K562 (cell line): ENCODE results near the gene UNC93B1. TPM values are rescaled to one million over a fixed set of nuclear protein-coding genes. Genes with fewer than 3 reads are reported as not detected.

Experiments used
- C11orf30 ChIP-seq: fragments of 450-650 bp; IDR thresholded peaks from 2 replicates; pipeline ENCODE4 v1.6.1; 2016; ENCODE audit warnings: low read depth, mild to moderate bottlenecking
- MECOM ChIP-seq: fragments of 250-450 bp; sonication (Bioruptor Pico); IDR thresholded peaks from 2 replicates; pipeline ENCODE4 v1.8.0; 2022; ENCODE audit warnings: inconsistent platforms
- RUNX1 ChIP-seq: sonication (generic); IDR thresholded peaks from 2 replicates; pipeline ENCODE4 v1.6.1; 2016; ENCODE audit warnings: antibody characterized with exemption, low read depth
- SIRT6 ChIP-seq: IDR thresholded peaks from one replicate; pipeline ENCODE4 v1.6.1; 2012; ENCODE audit warnings: low read depth, mild to moderate bottlenecking, control low read depth, inconsistent platforms, low read length, moderate library complexity
- ZBTB17 ChIP-seq: fragments of 450-650 bp; formaldehyde crosslinking; IDR thresholded peaks from 2 replicates; pipeline ENCODE4 v1.4.0; 2020; ENCODE audit warnings: mild to moderate bottlenecking
- ZBTB7A ChIP-seq: IDR thresholded peaks from 2 replicates; pipeline ENCODE4 v1.6.1; 2011; ENCODE audit warnings: low read depth, mild to moderate bottlenecking, low read length, moderate library complexity, borderline replicate concordance; ENCODE audit not compliant: control insufficient read depth
- ZNF121 ChIP-seq: sonication (generic); formaldehyde crosslinking; conservative IDR thresholded peaks from 2 replicates; pipeline ENCODE4 v1.8.0; 2022; ENCODE audit warnings: missing genetic modification reagents
- ZNF124 ChIP-seq: sonication (generic); formaldehyde crosslinking; IDR thresholded peaks from 2 replicates; pipeline ENCODE4 v1.8.1; 2022; ENCODE audit warnings: missing genetic modification reagents
- ZNF134 ChIP-seq: fragments of 250-450 bp; sonication (Bioruptor Pico); conservative IDR thresholded peaks from 2 replicates; pipeline ENCODE4 v1.4.0; 2020
- ZNF232 ChIP-seq: sonication (generic); formaldehyde crosslinking; IDR thresholded peaks from 2 replicates; pipeline ENCODE4 v1.8.0; 2022; ENCODE audit warnings: mild to moderate bottlenecking, missing genetic modification reagents
- ZNF583 ChIP-seq: fragments of 250-450 bp; sonication (Bioruptor Pico); IDR thresholded peaks from 2 replicates; pipeline ENCODE4 v1.4.0; 2020
- ZNF764 ChIP-seq: fragments of 250-450 bp; sonication (Bioruptor Pico); IDR thresholded peaks from 2 replicates; pipeline ENCODE4 v1.4.0; 2020; ENCODE audit warnings: low read depth, mild to moderate bottlenecking, moderate library complexity
- polyA plus RNA-seq, 8 experiments: library from polyadenylated mRNA; depleted of rRNA in 4 of 8; stranded (reverse) in 5 of 8; unstranded in 3 of 8; fragments of >200 nt; fragmentation: Nextera tagmentation in 2 of 8; fragmentation: Illumina TruSeq in 1 of 8; extraction: Ambion mirVana in 2 of 8; extraction: Trizol in 1 of 8; gene quantifications; 2 replicates each; pipeline versions ENCODE4 v1.2.1 to v1.2.3, GENCODE V29; 2011 to 2014; ENCODE audit warnings: inconsistent platforms in 1 of 8, missing spikeins in 1 of 8
- total RNA-seq, 7 experiments: library from RNA; depleted of rRNA in 6 of 7; stranded (reverse); fragments of >200 nt in 6 of 7; fragmentation: Illumina TruSeq in 2 of 7; extraction: Trizol in 2 of 7; gene quantifications; 2 replicates each; pipeline versions ENCODE4 v1.2.1 to v1.2.3, GENCODE V29; 2011 to 2021; ENCODE audit warnings: low replicate concordance in 1 of 7
- TF ChIP-seq, protein P1 (sequence below): sonication (generic); formaldehyde crosslinking; IDR thresholded peaks from 2 replicates; pipeline ENCODE4 v1.8.1; 2023; ENCODE audit warnings: mild to moderate bottlenecking, missing genetic modification reagents
- TF ChIP-seq, protein P2 (sequence below): sonication (generic); formaldehyde crosslinking; IDR thresholded peaks from 2 replicates; pipeline ENCODE4 v1.8.0; 2022; ENCODE audit warnings: mild to moderate bottlenecking, missing genetic modification reagents
- TF ChIP-seq, protein P3 (sequence below): IDR thresholded peaks from 2 replicates; pipeline ENCODE4 v1.6.1; 2014; ENCODE audit warnings: antibody characterized with exemption
- TF ChIP-seq, protein P4 (sequence below): sonication (generic); formaldehyde crosslinking; IDR thresholded peaks from 2 replicates; pipeline ENCODE4 v1.8.1; 2023; ENCODE audit warnings: mild to moderate bottlenecking, missing genetic modification reagents
- TF ChIP-seq, protein P5 (sequence below): fragments of 450-650 bp; conservative IDR thresholded peaks from 2 replicates; pipeline ENCODE4 v1.6.1; 2016; ENCODE audit warnings: missing genetic modification characterization, low read depth, mild to moderate bottlenecking, missing compliant biosample characterization, moderate library complexity
- TF ChIP-seq, protein P6 (sequence below), 3 experiments: IDR thresholded peaks in 2 of 3; conservative IDR thresholded peaks in 1 of 3; 2 replicates each; pipeline ENCODE4 v1.5.1; 2011 to 2012; ENCODE audit warnings: low read length in 3 of 3, mild to moderate bottlenecking in 3 of 3, control low read depth in 2 of 3, improper control_type of control experiment in 1 of 3, inconsistent platforms in 1 of 3, low read depth in 1 of 3, mixed read lengths in 1 of 3, moderate library complexity in 1 of 3; ENCODE audit not compliant: insufficient read depth in 2 of 3

The UNC93B1 gene
- total and polyA plus RNA-seq, 9 of the 15 experiments (the other 6 are each of a cell fraction or from before 2014, with no cell fraction given): 0.10 to 13.6 (median 6.5) TPM

DNA sequence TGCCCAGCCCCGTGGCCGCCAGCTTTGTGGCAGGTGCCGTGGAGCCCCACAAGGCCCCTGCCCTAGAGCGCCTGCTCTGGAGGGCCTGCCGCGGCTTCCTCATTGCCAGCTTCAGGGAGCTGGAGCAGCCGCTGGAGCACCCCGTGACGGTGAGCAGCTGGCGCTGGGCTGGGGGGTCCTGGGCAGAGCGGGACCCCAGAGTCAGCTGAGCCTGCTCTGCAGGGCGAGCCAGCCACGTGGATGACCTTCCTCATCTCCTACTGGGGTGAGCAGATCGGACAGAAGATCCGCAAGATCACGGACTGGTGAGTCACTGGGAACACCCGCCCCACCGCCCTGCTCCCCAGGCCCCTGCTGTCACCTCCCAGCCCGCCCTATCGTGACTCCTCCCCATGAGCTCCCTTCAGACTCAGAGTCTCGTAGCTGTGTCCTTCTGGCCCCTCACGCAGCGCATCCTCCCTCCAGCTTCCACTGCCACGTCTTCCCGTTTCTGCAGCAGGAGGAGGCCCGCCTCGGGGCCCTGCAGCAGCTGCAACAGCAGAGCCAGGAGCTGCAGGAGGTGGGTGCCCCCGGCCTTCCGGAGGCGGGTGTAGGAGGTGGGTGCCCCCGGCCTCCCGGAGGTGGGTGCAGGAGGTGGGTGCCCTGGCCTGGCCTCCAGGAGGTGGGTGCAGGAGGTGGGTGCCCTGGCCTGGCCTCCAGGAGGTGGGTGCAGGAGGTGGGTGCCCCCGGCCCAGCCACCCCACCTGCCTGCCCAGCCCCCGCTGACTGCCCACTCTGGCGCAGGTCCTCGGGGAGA, 39.6 kb upstream of the UNC93B1 start (continued):
- TF ChIP-seq, protein P1, sequence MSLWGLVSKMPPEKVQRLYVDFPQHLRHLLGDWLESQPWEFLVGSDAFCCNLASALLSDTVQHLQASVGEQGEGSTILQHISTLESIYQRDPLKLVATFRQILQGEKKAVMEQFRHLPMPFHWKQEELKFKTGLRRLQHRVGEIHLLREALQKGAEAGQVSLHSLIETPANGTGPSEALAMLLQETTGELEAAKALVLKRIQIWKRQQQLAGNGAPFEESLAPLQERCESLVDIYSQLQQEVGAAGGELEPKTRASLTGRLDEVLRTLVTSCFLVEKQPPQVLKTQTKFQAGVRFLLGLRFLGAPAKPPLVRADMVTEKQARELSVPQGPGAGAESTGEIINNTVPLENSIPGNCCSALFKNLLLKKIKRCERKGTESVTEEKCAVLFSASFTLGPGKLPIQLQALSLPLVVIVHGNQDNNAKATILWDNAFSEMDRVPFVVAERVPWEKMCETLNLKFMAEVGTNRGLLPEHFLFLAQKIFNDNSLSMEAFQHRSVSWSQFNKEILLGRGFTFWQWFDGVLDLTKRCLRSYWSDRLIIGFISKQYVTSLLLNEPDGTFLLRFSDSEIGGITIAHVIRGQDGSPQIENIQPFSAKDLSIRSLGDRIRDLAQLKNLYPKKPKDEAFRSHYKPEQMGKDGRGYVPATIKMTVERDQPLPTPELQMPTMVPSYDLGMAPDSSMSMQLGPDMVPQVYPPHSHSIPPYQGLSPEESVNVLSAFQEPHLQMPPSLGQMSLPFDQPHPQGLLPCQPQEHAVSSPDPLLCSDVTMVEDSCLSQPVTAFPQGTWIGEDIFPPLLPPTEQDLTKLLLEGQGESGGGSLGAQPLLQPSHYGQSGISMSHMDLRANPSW (CRISPR knock-in tag): peak; percentile 21; the same call in 1 of the 2 replicates
- TF ChIP-seq, protein P2, sequence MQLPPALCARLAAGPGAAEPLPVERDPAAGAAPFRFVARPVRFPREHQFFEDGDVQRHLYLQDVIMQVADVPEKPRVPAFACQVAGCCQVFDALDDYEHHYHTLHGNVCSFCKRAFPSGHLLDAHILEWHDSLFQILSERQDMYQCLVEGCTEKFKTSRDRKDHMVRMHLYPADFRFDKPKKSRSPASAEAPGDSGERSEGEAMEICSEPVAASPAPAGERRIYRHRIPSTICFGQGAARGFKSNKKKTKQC (CRISPR knock-in tag): no peak
- TF ChIP-seq, protein P3, sequence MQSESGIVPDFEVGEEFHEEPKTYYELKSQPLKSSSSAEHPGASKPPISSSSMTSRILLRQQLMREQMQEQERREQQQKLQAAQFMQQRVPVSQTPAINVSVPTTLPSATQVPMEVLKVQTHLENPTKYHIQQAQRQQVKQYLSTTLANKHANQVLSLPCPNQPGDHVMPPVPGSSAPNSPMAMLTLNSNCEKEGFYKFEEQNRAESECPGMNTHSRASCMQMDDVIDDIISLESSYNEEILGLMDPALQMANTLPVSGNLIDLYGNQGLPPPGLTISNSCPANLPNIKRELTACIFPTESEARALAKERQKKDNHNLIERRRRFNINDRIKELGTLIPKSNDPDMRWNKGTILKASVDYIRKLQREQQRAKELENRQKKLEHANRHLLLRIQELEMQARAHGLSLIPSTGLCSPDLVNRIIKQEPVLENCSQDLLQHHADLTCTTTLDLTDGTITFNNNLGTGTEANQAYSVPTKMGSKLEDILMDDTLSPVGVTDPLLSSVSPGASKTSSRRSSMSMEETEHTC: peak; percentile 94
- TF ChIP-seq MECOM: no peak
- no peak for TF ChIP-seq SIRT6
- TF ChIP-seq RUNX1: no peak
- TF ChIP-seq ZBTB17 (CRISPR knock-in tag): no peak
- TF ChIP-seq ZNF232 (CRISPR knock-in tag): no peak
- TF ChIP-seq C11orf30: no peak
- TF ChIP-seq ZNF583 (CRISPR knock-in tag): peak; percentile 75; the same call in 1 of the 2 replicates
- no peak for TF ChIP-seq ZNF124 (CRISPR knock-in tag)
- TF ChIP-seq ZBTB7A: peak; percentile 87
- TF ChIP-seq, protein P4, sequence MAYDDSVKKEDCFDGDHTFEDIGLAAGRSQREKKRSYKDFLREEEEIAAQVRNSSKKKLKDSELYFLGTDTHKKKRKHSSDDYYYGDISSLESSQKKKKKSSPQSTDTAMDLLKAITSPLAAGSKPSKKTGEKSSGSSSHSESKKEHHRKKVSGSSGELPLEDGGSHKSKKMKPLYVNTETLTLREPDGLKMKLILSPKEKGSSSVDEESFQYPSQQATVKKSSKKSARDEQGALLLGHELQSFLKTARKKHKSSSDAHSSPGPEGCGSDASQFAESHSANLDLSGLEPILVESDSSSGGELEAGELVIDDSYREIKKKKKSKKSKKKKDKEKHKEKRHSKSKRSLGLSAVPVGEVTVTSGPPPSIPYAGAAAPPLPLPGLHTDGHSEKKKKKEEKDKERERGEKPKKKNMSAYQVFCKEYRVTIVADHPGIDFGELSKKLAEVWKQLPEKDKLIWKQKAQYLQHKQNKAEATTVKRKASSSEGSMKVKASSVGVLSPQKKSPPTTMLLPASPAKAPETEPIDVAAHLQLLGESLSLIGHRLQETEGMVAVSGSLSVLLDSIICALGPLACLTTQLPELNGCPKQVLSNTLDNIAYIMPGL: no peak; the same call in 1 of the 2 replicates
- no peak for TF ChIP-seq ZNF764 (CRISPR knock-in tag)
- no peak for TF ChIP-seq ZNF121
- TF ChIP-seq ZNF134 (CRISPR knock-in tag): no peak
- TF ChIP-seq, protein P5, sequence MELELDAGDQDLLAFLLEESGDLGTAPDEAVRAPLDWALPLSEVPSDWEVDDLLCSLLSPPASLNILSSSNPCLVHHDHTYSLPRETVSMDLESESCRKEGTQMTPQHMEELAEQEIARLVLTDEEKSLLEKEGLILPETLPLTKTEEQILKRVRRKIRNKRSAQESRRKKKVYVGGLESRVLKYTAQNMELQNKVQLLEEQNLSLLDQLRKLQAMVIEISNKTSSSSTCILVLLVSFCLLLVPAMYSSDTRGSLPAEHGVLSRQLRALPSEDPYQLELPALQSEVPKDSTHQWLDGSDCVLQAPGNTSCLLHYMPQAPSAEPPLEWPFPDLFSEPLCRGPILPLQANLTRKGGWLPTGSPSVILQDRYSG (tag): peak; percentile 76; the same call in 1 of the 2 replicates
- TF ChIP-seq, protein P6, sequence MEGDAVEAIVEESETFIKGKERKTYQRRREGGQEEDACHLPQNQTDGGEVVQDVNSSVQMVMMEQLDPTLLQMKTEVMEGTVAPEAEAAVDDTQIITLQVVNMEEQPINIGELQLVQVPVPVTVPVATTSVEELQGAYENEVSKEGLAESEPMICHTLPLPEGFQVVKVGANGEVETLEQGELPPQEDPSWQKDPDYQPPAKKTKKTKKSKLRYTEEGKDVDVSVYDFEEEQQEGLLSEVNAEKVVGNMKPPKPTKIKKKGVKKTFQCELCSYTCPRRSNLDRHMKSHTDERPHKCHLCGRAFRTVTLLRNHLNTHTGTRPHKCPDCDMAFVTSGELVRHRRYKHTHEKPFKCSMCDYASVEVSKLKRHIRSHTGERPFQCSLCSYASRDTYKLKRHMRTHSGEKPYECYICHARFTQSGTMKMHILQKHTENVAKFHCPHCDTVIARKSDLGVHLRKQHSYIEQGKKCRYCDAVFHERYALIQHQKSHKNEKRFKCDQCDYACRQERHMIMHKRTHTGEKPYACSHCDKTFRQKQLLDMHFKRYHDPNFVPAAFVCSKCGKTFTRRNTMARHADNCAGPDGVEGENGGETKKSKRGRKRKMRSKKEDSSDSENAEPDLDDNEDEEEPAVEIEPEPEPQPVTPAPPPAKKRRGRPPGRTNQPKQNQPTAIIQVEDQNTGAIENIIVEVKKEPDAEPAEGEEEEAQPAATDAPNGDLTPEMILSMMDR (IDR thresholded peaks at IDR 0.05 in 2 of 3, conservative IDR thresholded peaks at IDR 0.05 in 1 of 3; ENCODE audit: insufficient read depth in 2 of 3, low read depth in 1 of 3, low read length in 3 of 3): no peak
